ENCODE measurements around the gene RBSN. TPM values are rescaled to one million over a fixed set of nuclear protein-coding genes. Genes with fewer than 3 reads are reported as not detected.

RBSN gene
- total and polyA plus RNA-seq, 2 donors (not counting 1 experiment from before 2014, with no cell fraction given) = 7.1 to 32.6 TPM

DNA sequence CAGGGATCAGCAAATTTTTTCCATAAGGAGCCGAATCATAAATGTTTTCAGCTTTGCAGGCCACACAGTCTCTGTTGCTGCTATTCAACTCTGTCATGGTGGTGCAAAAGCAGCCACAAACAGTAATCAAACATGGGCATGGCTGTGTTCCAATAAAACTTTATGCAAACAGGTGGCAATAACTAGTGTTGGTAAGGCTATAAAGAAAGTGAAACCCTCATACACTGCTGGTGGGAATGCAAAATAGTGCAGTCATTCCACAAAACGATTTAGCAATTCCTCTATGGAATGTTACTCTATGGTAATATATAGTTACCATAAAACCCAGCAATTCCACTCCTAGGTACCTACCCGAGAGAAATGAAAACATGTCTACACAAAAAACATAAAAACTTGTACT is 19.9 kb downstream of the RBSN start:
- H3K4me1 ChIP-seq (ENCODE audit: control insufficient read depth in 2 of 2, insufficient read depth in 2 of 2, low read length in 2 of 2) = no peaks in the 10 kb centered on the region
- H3K27me3 ChIP-seq (replicated peaks in 1 of 4; ENCODE audit: control extremely low read depth in 1 of 4, control insufficient read depth in 3 of 4, insufficient read depth in 4 of 4, low read length in 3 of 4) = no peaks in the 10 kb centered on the region
- intact Hi-C loops (cut with micrococcal nuclease) = no loop called here
- DNase-seq (no peak), ATAC-seq (ENCODE audit: low read depth) (no peak)
- H3K4me2 ChIP-seq (replicated peaks; ENCODE audit: low read depth, low read length, poor library complexity, severe bottlenecking) = no peak overlapping the region
- H3K9ac ChIP-seq (ENCODE audit: low read length) = no peak overlapping the region
- Mint-ChIP-seq H3K27me3 (no peaks in the 10 kb centered on the region), H3K27ac (no peak overlapping the region), H3K9me3 (ENCODE audit: insufficient read depth) (no peaks in the 10 kb centered on the region), H3K4me1 (no peaks in the 10 kb centered on the region), H3K4me3 (no peak overlapping the region)
- H4K20me1 ChIP-seq (ENCODE audit: control insufficient read depth, insufficient read depth, low read length, poor library complexity, severe bottlenecking) = no peaks in the 10 kb centered on the region
- TF ChIP-seq CTCF (IDR thresholded peaks at IDR 0.05) (no peak), EZH2 (IDR thresholded peaks at IDR 0.05; ENCODE audit: borderline replicate concordance, insufficient read depth, low read depth, low read length, poor library complexity, severe bottlenecking) (no peak)
- H3K9me3 ChIP-seq (ENCODE audit: control extremely low read depth in 1 of 3, control insufficient read depth in 2 of 3, insufficient read depth in 1 of 3, low read length in 2 of 3) = no peaks in the 10 kb centered on the region
- H2AFZ ChIP-seq (ENCODE audit: insufficient read depth, low read depth, low read length, poor library complexity, severe bottlenecking) = no peak overlapping the region
- H3K27ac ChIP-seq (ENCODE audit: low read length in 2 of 2) = no peak overlapping the region
- CTCF ChIA-PET = no interaction called here
- WGBS (ENCODE audit: insufficient coverage) = 100% methylated on average over 1 of the region's 3 CpGs
- peaks cover 21 to 92% of the 10 kb centered on the region in 2 experiments for H3K36me3 ChIP-seq (replicated peaks in 1 of 2; ENCODE audit: control extremely low read depth in 1 of 2, control insufficient read depth in 1 of 2, extremely low read depth in 1 of 2, insufficient read depth in 2 of 2, low read length in 1 of 2)
- H3K79me2 ChIP-seq (ENCODE audit: control insufficient read depth, insufficient read depth, low read length) = peaks cover 4% of the 10 kb centered on the region
- no peak overlapping the region for H3K4me3 ChIP-seq (ENCODE audit: control extremely low read depth in 1 of 5, extremely low read depth in 1 of 5, insufficient read depth in 1 of 5, low read depth in 2 of 5, low read length in 4 of 5)
- POLR2A ChIA-PET = no interaction called here

- Mint-ChIP-seq H3K4me3 (no peak overlapping the region), H3K27me3 (no peaks in the 10 kb centered on the region), H3K9me3 (ENCODE audit: insufficient read depth) (no peaks in the 10 kb centered on the region), H3K4me1 (no peaks in the 10 kb centered on the region), H3K27ac (no peak overlapping the region)
- no peak for TF ChIP-seq EZH2 (IDR thresholded peaks at IDR 0.05; ENCODE audit: borderline replicate concordance, insufficient read depth, low read depth, low read length, poor library complexity, severe bottlenecking)
- no peak for TF ChIP-seq CTCF (IDR thresholded peaks at IDR 0.05)
- over 99% methylated on average over 16 of the region's 19 CpGs for WGBS (ENCODE audit: insufficient coverage)
- ChIA-PET CTCF (interaction anchor here (0.5 kb wide), 1 partner anchor 128 kb away, joined by 3 read pairs; no protein-coding TSS in a partner anchor), POLR2A (no interaction called here)
- ATAC-seq (ENCODE audit: low read depth) = no peak
- no peak overlapping the region for H3K4me2 ChIP-seq (replicated peaks; ENCODE audit: low read depth, low read length, poor library complexity, severe bottlenecking)
- peaks cover 20 to 73% of the 10 kb centered on the region in 2 experiments for H3K36me3 ChIP-seq (replicated peaks in 1 of 2; ENCODE audit: control extremely low read depth in 1 of 2, control insufficient read depth in 1 of 2, extremely low read depth in 1 of 2, insufficient read depth in 2 of 2, low read length in 1 of 2)
- no peaks in the 10 kb centered on the region for H3K79me2 ChIP-seq (ENCODE audit: control insufficient read depth, insufficient read depth, low read length)
- H2AFZ ChIP-seq (ENCODE audit: insufficient read depth, low read depth, low read length, poor library complexity, severe bottlenecking) = no peak overlapping the region
- DNase-seq = no peak
- H3K27ac ChIP-seq (ENCODE audit: low read length in 2 of 2) = no peak overlapping the region
- intact Hi-C loops (cut with micrococcal nuclease) = no loop called here
- no peaks in the 10 kb centered on the region for H3K4me1 ChIP-seq (ENCODE audit: control insufficient read depth in 2 of 2, insufficient read depth in 2 of 2, low read length in 2 of 2)
- H3K9ac ChIP-seq (ENCODE audit: low read length) = no peak overlapping the region
- no peak overlapping the region for H3K4me3 ChIP-seq (ENCODE audit: control extremely low read depth in 1 of 5, extremely low read depth in 1 of 5, insufficient read depth in 1 of 5, low read depth in 2 of 5, low read length in 4 of 5)
- H4K20me1 ChIP-seq (ENCODE audit: control insufficient read depth, insufficient read depth, low read length, poor library complexity, severe bottlenecking) = no peaks in the 10 kb centered on the region
- no peaks in the 10 kb centered on the region for H3K27me3 ChIP-seq (replicated peaks in 1 of 4; ENCODE audit: control extremely low read depth in 1 of 4, control insufficient read depth in 3 of 4, insufficient read depth in 4 of 4, low read length in 3 of 4)
- H3K9me3 ChIP-seq (ENCODE audit: control extremely low read depth in 1 of 3, control insufficient read depth in 2 of 3, insufficient read depth in 1 of 3, low read length in 2 of 3) = no peaks in the 10 kb centered on the region
These were observed 24.4 kb downstream of the RBSN start for GRCh38 chr3:15074500-15074899.

Data from B cell (primary cell).